HG02571 (cell line): Measurements from ENCODE around the gene MEOX2.

ENCODE experiments used
- ATAC-seq: cut with Tn5 transposase; IDR thresholded peaks from one replicate; pipeline ENCODE4 v1.9.1; 2021; ENCODE audit warnings: mild to moderate bottlenecking, moderate library complexity; ENCODE audit not compliant: unreplicated experiment

Gene MEOX2

GRCh38 chr7:15681631-15682030, 4.9 kb downstream of the MEOX2 start:
- ATAC-seq, result no peak

GRCh38 chr7:15681186-15681585, 5.3 kb downstream of the MEOX2 start:
- no peak for ATAC-seq

- ATAC-seq, result no peak
Observed at GRCh38 chr7:15680446-15680845, 6.0 kb downstream of the MEOX2 start.

GRCh38 chr7:15679306-15679705, 7.2 kb downstream of the MEOX2 start:
- no peak for ATAC-seq

- ATAC-seq, result no peak
Observed at GRCh38 chr7:15678653-15679052, 7.8 kb downstream of the MEOX2 start.

GRCh38 chr7:15675379-15675778, 11.1 kb downstream of the MEOX2 start:
- ATAC-seq, result no peak

GRCh38 chr7:15674586-15674985, 11.9 kb downstream of the MEOX2 start:
- ATAC-seq, result no peak

- ATAC-seq, result no peak
Observed at GRCh38 chr7:15669443-15670090, 16.9 kb downstream of the MEOX2 start.

- ATAC-seq, result no peak
Observed at GRCh38 chr7:15667991-15668390, 18.5 kb downstream of the MEOX2 start.

- no peak for ATAC-seq
Observed at GRCh38 chr7:15662451-15662850, 24.0 kb downstream of the MEOX2 start.

- ATAC-seq, result no peak
Observed at GRCh38 chr7:15658247-15658646, 28.2 kb downstream of the MEOX2 start.

GRCh38 chr7:15652776-15653290, 33.6 kb downstream of the MEOX2 start:
- ATAC-seq, result no peak

- ATAC-seq, result no peak
Observed at GRCh38 chr7:15651693-15652092, 34.8 kb downstream of the MEOX2 start.

GRCh38 chr7:15650787-15651186, 35.7 kb downstream of the MEOX2 start:
- ATAC-seq, result no peak

GRCh38 chr7:15648461-15648961, 38.0 kb downstream of the MEOX2 start:
- ATAC-seq, result no peak

- ATAC-seq, result no peak
Observed at GRCh38 chr7:15647309-15647708, 39.2 kb downstream of the MEOX2 start.

- no peak for ATAC-seq
Observed at GRCh38 chr7:15643000-15643705, 43.3 kb downstream of the MEOX2 start.

GRCh38 chr7:15628876-15629275, 57.6 kb downstream of the MEOX2 start:
- no peak for ATAC-seq

GRCh38 chr7:15626041-15626440, 60.4 kb downstream of the MEOX2 start:
- no peak for ATAC-seq

GRCh38 chr7:15625466-15625865, 61.0 kb downstream of the MEOX2 start:
- ATAC-seq, result no peak

GRCh38 chr7:15621468-15621867, 65.0 kb downstream of the MEOX2 start:
- no peak for ATAC-seq

GRCh38 chr7:15620491-15621185, 65.8 kb downstream of the MEOX2 start:
- ATAC-seq, result no peak
